Sigmoid colon (tissue), 7 donors: ENCODE results near the gene WFDC10A. TPM values are rescaled to one million over a fixed set of nuclear protein-coding genes. Genes with fewer than 3 reads are reported as not detected.
A peak's percentile ranks its signal among the peaks of the same experiment; 100 is the strongest.

Experiments
- DNase-seq: peaks from one replicate; pipeline ENCODE4 v3.0.0-alpha.2; 2019
- H3K27ac ChIP-seq, 4 donors: fragments of 200-600 bp; sonication (generic); one replicate each; pipeline ENCODE4 v1.5.1; 2016 to 2019; ENCODE audit warnings: mild to moderate bottlenecking in 1 of 4
- H3K27me3 ChIP-seq, 3 donors: fragments of 200-600 bp; sonication (generic); one replicate each; pipeline ENCODE4 v1.5.1; 2019; ENCODE audit warnings: mild to moderate bottlenecking in 1 of 3
- H3K36me3 ChIP-seq, 4 donors: fragments of 200-600 bp; sonication (generic); one replicate each; pipeline ENCODE4 v1.5.1; 2016 to 2019
- H3K4me1 ChIP-seq, 4 donors: fragments of 200-600 bp; sonication (generic); one replicate each; pipeline ENCODE4 v1.5.1; 2017 to 2019
- H3K4me3 ChIP-seq, 4 donors: fragments of 200-600 bp; sonication (generic); one replicate each; pipeline ENCODE4 v1.5.1; 2017 to 2019; ENCODE audit warnings: mild to moderate bottlenecking in 2 of 4, moderate library complexity in 1 of 4
- H3K9me3 ChIP-seq, 4 donors: fragments of 200-600 bp in 3 of 4; sonication (generic) in 3 of 4; one replicate each; pipeline versions ENCODE4 v1.5.1 to v1.6.1; 2013 to 2019
- EP300 ChIP-seq, 4 donors: sonication (generic); formaldehyde crosslinking; IDR thresholded peaks; one replicate each; pipeline ENCODE4 v1.6.1; 2017; ENCODE audit warnings: antibody characterized with exemption in 4 of 4
- POLR2A ChIP-seq, 2 donors: fragments of 450-650 bp; IDR thresholded peaks; one replicate each; pipeline ENCODE4 v1.6.1; 2016; ENCODE audit warnings: antibody characterized with exemption in 2 of 2, mild to moderate bottlenecking in 2 of 2, moderate library complexity in 2 of 2
- POLR2AphosphoS5 ChIP-seq, 4 donors: sonication (generic); formaldehyde crosslinking; IDR thresholded peaks; one replicate each; pipeline ENCODE4 v1.6.1; 2017; ENCODE audit warnings: antibody characterized with exemption in 4 of 4
- WGBS, 2 donors: extraction: QIAGEN DNeasy Blood & Tissue Kit; methylation state at CpG; one replicate each; pipeline ENCODE4 v1.1.7; 2013; 5-methylcytosine and 5-hydroxymethylcytosine counted together
- intact Hi-C: fragments of 100-400 bp; cut with DNase I; formaldehyde crosslinking; loops from one replicate; pipeline ENCODE4 v1.15.1; 2023
- polyA plus RNA-seq, 3 donors: library from polyadenylated mRNA; stranded (reverse); fragments of 200-250 nt; gene quantifications; one replicate each; pipeline ENCODE4 v1.2.3, GENCODE V29; 2013
- total RNA-seq, 4 donors: library from RNA; depleted of rRNA; stranded (reverse); fragments of >200 nt; gene quantifications; one replicate each; pipeline ENCODE4 v1.1.0, GENCODE V29; 2016
- TF ChIP-seq, protein P1 (sequence below), 4 experiments: fragments of 450-650 bp in 3 of 4; fragments of 200-600 bp in 1 of 4; IDR thresholded peaks; one replicate each; pipeline ENCODE4 v1.5.1; 2016 to 2019; ENCODE audit warnings: antibody characterized with exemption in 4 of 4, mild to moderate bottlenecking in 3 of 4, moderate library complexity in 2 of 4
- donor health status: healthy with polysubstance abuse.
- donor health status: Bipolar disorder and iron deficiency.
- donor health status: healthy.

Gene WFDC10A
- total and polyA plus RNA-seq, 7 donors: not detected

DNA sequence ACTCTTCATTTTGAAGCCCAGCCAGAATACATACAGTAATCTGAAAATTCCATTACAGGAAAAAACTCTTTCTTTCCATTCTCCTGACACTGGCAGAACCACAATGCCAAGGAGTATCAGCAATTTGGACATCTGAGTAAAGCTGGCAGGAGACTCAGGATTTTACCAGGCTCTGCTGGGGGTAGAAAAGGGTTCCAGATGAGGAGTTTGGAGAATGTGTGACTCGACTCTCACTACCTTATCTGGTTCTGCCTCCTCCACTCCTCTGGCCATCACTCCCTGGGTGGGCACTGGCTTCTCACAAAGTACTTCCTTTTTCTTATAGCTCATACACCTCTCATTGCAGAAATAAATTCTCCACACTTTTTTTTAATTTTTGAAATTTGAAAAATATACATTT lies 39.8 kb upstream of the WFDC10A start:
- H3K27me3 ChIP-seq: no peaks in the 10 kb centered on the region
- no peak for DNase-seq
- TF ChIP-seq EP300 (IDR thresholded peaks at IDR 0.05) (no peak), POLR2A (IDR thresholded peaks at IDR 0.05) (no peak), POLR2AphosphoS5 (IDR thresholded peaks at IDR 0.05) (no peak)
- TF ChIP-seq, protein P1, sequence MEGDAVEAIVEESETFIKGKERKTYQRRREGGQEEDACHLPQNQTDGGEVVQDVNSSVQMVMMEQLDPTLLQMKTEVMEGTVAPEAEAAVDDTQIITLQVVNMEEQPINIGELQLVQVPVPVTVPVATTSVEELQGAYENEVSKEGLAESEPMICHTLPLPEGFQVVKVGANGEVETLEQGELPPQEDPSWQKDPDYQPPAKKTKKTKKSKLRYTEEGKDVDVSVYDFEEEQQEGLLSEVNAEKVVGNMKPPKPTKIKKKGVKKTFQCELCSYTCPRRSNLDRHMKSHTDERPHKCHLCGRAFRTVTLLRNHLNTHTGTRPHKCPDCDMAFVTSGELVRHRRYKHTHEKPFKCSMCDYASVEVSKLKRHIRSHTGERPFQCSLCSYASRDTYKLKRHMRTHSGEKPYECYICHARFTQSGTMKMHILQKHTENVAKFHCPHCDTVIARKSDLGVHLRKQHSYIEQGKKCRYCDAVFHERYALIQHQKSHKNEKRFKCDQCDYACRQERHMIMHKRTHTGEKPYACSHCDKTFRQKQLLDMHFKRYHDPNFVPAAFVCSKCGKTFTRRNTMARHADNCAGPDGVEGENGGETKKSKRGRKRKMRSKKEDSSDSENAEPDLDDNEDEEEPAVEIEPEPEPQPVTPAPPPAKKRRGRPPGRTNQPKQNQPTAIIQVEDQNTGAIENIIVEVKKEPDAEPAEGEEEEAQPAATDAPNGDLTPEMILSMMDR (IDR thresholded peaks at IDR 0.05): no peak
- H3K27ac ChIP-seq: no peak overlapping the region
- H3K9me3 ChIP-seq: no peaks in the 10 kb centered on the region
- no peak overlapping the region for H3K4me3 ChIP-seq
- no peaks in the 10 kb centered on the region for H3K36me3 ChIP-seq
- no peaks in the 10 kb centered on the region for H3K4me1 ChIP-seq
- intact Hi-C loops: no loop called here
- 31 to 38% methylated on average over 1 of the region's 1 CpG for WGBS, 2 donors

DNA sequence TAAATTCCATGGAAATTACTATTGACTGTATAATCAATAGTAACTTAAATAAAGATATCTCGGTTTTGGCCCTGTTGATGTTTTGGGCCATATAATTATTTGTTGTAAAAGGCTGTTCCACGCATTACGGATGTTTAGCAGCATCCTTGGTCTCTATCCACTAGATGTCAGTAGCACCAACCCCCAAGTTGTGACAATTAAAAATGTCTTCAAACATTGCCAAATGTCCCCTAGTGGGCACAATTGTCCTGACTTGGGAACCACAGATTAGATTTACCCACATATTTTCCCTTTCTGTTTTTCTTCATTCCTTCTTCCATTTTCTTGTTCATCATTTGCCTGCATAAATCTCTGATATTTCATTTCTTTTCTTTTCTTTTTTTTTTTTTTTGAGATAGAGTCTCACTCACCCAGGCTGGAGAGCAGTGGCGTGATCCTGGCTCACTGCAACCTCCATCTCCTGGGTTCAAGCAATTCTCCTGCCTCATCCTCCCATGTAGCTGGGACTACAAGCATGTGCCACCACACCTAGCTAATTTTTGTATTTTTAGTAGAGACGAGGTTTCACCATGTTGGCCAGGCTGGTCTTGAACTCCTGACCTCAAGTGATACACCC lies 36.9 kb upstream of the WFDC10A start:
- H3K4me3 ChIP-seq: no peak overlapping the region
- no peak for DNase-seq
- H3K27ac ChIP-seq: no peak overlapping the region
- no peaks in the 10 kb centered on the region for H3K27me3 ChIP-seq
- TF ChIP-seq POLR2AphosphoS5 (IDR thresholded peaks at IDR 0.05) (no peak), EP300 (IDR thresholded peaks at IDR 0.05) (no peak)
- TF ChIP-seq, protein P1 (IDR thresholded peaks at IDR 0.05): peak in 1 of 4 experiments; percentile 41
- H3K4me1 ChIP-seq: no peaks in the 10 kb centered on the region
- H3K36me3 ChIP-seq: no peaks in the 10 kb centered on the region
- 41 to 58% methylated on average over 5 of the region's 5 CpGs for WGBS, 2 donors
- H3K9me3 ChIP-seq: no peaks in the 10 kb centered on the region
- intact Hi-C loops: no loop called here

DNA sequence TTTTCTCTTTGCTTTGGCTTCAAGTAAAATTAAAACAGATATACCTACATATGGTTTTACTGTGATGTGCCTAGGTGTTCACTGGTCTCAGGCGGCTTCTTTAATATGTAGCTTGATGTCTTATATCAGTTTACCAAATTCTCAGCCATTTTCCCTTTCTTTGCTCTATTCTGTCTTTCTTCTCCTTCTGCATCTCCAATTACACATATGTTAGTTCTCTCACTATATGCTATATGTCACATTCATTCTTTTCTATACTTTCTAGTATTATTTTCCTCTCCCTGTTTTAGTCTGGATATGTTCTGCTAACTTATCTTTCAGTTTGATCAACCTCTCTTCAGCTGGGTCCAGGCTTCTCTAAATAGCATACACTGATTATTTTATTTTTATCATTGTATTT lies 36.0 kb upstream of the WFDC10A start:
- WGBS, 2 donors: 48 to 98% methylated on average over 1 of the region's 1 CpG
- DNase-seq: no peak
- intact Hi-C loops: no loop called here

DNA sequence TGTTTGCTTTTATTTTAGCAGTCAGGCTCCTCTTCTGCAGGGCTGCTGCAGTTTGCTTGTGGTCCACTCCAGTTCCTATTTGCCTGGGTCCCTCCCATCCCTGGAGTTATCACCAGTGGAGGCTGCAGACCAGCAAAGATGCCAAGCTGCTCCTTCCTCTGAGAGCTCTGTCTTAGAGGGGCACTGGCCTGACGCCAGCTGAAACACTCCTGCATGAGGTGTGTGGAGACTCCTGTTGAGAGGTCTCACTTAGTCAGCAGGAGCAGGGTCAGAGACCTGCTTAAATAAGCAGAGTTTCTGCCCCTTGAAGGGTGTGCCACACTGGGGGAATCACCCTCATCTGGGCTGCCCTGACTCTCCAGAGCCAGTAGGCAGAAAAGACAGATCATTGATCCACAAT lies 34.3 kb upstream of the WFDC10A start:
- intact Hi-C loops: no loop called here
- Histone ChIP-seq H3K4me3 (no peak overlapping the region), H3K36me3 (no peaks in the 10 kb centered on the region), H3K4me1 (no peaks in the 10 kb centered on the region), H3K27me3 (peaks cover 0 to 3% (median 0%) of the 10 kb centered on the region in 3 donors), H3K9me3 (no peaks in the 10 kb centered on the region), H3K27ac (no peak overlapping the region)
- 50 to 87% methylated on average over 1 of the region's 1 CpG for WGBS, 2 donors
- no peak for DNase-seq
- TF ChIP-seq POLR2AphosphoS5 (IDR thresholded peaks at IDR 0.05): no peak
- TF ChIP-seq, protein P1 (IDR thresholded peaks at IDR 0.05): no peak
- no peak for TF ChIP-seq EP300 (IDR thresholded peaks at IDR 0.05)
- no peak for TF ChIP-seq POLR2A (IDR thresholded peaks at IDR 0.05)

More for the DNA sequence above, 36.0 kb upstream of the WFDC10A start:
- Histone ChIP-seq H3K9me3 (no peaks in the 10 kb centered on the region), H3K4me1 (no peaks in the 10 kb centered on the region), H3K27me3 (peaks cover 0 to 3% (median 0%) of the 10 kb centered on the region in 3 donors), H3K27ac (no peak overlapping the region), H3K36me3 (no peaks in the 10 kb centered on the region), H3K4me3 (no peak overlapping the region)
- no peak for TF ChIP-seq POLR2AphosphoS5 (IDR thresholded peaks at IDR 0.05)
- TF ChIP-seq EP300 (IDR thresholded peaks at IDR 0.05): no peak
- TF ChIP-seq POLR2A (IDR thresholded peaks at IDR 0.05): no peak
- TF ChIP-seq, protein P1 (IDR thresholded peaks at IDR 0.05): no peak

DNA sequence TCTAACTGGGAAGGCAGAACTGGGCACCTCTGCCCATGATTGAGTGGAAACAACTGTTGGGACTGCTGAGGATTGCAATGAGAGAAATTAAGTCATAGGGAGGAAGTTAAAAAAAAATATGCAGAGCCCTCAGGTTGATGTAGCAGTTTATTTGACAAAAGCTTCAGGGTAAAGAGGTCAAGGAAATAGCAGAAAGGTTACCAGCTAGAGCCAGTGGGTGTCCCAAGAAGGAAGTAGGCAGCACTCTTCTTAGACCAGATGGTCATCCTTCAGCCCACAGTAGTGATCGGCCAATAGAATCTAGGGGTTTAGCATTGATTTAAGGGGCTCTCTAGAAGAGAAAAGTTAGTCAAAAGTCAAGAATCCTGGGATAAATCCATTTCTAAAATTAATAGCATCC lies 21.7 kb upstream of the WFDC10A start:
- DNase-seq: no peak
- no peak overlapping the region for H3K4me3 ChIP-seq
- TF ChIP-seq POLR2AphosphoS5 (IDR thresholded peaks at IDR 0.05): no peak
- no peak for TF ChIP-seq EP300 (IDR thresholded peaks at IDR 0.05)
- TF ChIP-seq, protein P1 (IDR thresholded peaks at IDR 0.05): no peak
- no peak for TF ChIP-seq POLR2A (IDR thresholded peaks at IDR 0.05)
- 96 to 98% methylated on average over 1 of the region's 1 CpG for WGBS, 2 donors
- no peak overlapping the region for H3K27ac ChIP-seq
- intact Hi-C loops: no loop called here
- peaks cover 0 to 4% (median 1%) of the 10 kb centered on the region in 4 donors for H3K9me3 ChIP-seq
- H3K27me3 ChIP-seq: no peaks in the 10 kb centered on the region
- no peaks in the 10 kb centered on the region for H3K4me1 ChIP-seq
- H3K36me3 ChIP-seq: no peaks in the 10 kb centered on the region
